ENCODE data around the gene SSTR3.
"Not testable (repeated sequence)": the region's sequence is repeated elsewhere in the genome, so short reads cannot be mapped to it uniquely, and the experiment has no call there.

Gene SSTR3

DNA sequence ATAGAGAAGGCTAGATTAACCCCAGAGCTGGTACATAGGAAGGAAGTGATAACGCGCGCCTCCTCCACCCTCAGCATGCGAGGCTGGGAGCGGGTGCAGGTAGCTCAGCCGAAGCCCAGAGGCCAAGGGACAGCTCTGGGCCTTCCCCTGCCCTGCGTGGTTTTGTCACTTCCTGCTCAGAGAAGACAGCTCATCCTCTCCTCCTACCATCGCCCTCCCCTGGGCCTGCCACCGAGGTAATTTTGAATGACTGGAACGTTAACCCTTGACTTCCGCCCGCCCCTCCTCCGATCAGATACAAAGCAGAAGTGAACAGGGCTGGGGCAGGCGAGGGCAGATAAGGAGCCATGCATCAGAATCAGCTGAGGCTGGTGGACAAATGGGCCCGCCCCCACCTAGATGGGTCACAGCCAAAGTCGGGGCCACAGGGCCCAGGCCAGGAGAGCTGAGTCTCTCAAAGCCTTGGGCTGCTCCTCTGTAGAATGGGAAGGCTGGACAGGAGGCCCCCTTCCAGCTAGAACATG is 30.2 kb upstream of the SSTR3 start:
- peak; percentile 78 for DNase-seq (ENCODE audit: low spot score)

DNA sequence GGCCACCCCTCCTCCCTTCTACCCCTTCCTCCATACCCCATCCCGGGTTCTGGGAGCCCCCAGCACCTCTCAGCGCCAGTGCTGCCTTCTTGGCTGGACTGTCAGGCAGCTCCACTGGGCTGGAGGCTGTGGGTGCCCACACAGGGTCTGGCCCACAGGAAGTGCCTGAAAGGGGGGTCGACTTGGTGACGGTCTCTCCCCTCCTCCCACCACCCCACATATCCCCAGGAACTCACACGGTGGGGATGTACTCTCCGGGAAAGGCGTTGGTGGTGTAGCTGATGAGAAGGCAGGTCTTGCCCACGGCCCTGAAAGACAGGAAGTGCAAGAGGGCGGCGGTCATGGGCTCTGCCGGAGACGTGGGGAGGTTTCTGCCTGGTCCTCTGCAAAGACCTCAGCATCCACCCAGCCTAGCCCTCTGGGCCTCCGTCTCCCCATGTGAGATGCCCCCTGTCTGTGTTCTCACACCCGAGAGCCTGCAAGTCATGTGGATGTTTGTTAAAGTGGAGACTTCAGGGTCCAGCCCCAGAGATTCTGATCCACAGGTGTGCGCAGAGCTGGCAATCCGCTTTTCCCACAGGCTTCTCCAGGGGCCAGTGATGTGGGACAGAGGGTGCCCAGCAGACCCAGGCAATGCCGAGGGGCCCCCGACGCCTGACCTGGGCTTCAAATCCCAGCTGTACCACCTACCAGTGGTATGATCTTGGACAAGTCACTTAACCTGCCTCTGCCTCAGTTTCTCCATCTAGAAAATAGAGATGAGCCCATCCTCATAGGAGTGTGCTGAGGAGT is 29.3 kb upstream of the SSTR3 start:
- no peak for DNase-seq (ENCODE audit: low spot score)

DNA sequence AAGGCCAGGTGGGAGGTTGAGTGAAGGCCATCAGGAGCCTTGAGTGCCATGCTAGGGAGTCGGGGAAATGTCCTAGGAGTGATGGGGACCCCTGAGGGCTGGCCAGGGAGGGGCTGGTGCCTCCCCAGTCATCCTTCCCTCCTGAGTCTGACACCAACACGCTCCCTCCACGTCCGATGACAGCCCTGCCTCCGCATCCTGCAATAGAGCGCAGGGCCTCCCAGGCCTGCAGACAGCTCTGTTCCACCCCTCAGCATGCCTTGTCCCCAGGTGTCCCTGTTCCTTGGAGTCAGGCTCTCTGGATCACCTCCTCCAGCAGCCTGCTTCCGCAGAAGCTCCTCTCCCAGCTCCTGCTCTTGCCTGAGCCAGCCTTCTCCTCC is 28.7 kb upstream of the SSTR3 start:
- no peak for DNase-seq (ENCODE audit: low spot score)

DNA sequence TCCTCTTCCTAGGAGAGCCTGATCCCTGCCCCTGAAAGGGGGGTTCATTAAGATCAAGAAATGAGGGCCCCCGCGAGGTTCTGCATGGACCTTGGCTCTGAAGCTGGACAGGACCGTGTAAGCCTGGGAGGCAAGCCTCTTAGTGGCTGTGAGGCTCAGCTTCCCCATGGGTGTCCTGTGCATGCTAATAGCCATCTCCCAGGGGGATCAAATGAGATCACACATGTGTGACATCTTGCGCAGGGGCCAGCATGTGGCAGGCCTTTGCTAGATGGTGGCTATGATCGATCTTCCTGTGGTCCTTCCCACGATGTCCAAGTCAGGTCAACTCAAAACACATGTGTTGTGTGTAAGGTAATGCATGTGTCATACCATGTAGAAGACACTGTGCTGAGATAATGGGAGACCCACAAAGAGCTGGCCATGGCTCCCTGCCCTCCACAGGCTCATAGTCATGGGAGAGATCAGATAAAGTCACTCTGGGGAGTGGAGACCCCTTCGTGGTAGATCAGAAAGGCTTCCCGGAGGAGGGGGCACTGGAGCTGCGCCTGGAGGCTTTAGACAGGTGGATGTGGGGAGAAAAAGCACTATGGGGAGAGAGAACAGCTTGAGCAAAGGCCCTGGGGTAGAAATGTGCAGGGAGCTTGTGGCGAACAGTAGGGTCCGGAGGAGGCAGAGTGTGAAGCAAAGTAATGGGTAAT is 28.1 kb upstream of the SSTR3 start:
- DNase-seq (ENCODE audit: low spot score), result no peak

GRCh38 chr22:37239336-37240239 is 27.3 kb upstream of the SSTR3 start:
- no peak for DNase-seq (ENCODE audit: low spot score)

DNA sequence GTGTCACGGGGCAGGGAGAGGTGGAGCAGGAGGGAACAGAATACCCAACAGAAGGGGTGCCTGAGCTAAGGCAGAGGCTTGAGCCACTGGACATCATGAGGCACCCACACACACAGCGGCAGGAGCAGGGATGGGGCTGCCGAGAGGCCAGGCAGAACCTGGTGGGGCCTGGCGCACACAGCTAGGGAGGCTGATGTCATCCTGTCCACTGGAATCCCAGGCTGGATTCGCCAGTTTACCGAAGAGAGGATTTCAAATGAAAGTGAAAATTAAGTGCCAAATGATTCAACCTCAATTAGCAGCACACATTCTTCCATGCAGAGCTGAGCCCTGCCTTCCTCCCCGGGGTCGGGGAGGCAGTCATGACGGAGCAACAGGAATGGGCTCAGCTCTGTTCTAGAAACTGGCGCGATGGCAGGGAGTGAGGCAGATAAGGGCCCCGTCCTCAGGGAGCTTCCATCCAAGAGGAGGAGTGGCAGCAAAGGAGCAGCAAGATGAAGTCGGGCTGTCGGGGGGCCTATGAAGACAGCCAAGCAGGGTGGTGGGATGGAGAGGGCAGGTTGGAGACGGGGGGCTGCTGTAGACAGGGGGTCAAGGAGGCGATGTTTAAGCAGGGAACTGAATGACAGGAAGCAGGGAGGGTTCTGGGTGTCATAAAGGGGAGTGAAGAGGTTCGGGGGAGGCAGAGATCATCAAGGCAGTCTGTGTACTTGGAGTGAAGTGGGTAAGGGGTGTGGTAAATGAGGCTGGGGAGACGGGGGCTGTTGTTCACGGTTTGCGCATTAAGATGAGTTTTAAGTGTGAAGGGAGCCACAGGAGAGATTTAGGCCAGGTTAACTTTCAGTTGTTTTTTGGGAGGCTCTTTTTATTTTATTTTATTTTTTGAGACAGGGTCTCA is 25.3 kb upstream of the SSTR3 start:
- peak; percentile 25 for DNase-seq (ENCODE audit: low spot score)

GRCh38 chr22:37235897-37236607 is 23.8 kb upstream of the SSTR3 start:
- DNase-seq (ENCODE audit: low spot score), result no peak

DNA sequence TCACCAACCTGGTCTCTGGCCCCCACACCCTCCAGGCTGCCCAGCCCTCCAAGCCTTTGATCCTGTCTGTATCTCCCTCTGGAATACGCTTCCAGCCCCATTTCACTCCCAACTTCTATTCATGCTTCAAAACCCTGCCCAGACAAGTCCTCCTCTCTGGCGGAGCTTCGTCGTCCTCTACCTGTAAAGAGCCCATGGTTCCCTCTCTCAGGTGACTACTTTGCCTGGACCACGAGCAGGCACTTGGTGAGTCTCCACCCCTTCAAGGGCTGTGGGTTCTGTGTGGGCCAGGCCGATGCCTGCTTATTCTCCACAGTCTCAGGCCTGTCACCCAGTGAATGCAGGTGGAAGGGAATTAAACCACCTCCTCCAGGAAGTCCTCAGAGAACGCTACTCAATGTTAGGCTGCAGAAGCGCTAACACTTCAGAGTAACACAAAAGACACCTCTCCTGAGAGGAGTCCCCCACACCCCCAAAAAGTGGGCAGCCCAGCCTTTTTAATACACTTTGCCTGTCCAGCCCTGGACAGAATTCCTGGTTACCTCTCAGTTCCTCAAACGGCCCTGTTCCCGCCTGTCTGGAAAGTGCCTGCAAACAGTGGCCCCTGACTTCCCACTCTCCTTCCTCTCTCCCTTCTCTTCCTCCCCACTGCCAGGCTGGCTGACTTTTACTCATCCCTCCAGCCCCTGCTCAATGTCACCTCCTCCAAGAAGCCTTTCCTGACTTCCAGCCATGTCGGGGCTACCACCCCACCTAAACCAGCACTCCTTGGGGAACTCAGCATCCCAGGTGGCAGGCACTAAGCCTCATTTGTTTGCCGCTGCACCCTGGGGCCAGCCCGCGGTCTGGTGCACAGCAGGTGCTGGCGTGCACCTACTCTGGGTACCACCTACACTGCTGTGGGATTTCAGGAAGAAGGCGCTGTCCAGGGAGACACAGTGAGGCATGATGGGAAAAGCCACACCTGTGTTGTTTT is 22.7 kb upstream of the SSTR3 start:
- no peak for DNase-seq (ENCODE audit: low spot score)

- DNase-seq (ENCODE audit: low spot score), result no peak
Measured at GRCh38 chr22:37233751-37234631, 21.7 kb upstream of the SSTR3 start.

GRCh38 chr22:37233371-37233750 is 21.1 kb upstream of the SSTR3 start:
- DNase-seq (ENCODE audit: low spot score), result not testable (repeated sequence)

- no peak for DNase-seq (ENCODE audit: low spot score)
Measured at GRCh38 chr22:37232140-37232998, 20.1 kb upstream of the SSTR3 start.

DNA sequence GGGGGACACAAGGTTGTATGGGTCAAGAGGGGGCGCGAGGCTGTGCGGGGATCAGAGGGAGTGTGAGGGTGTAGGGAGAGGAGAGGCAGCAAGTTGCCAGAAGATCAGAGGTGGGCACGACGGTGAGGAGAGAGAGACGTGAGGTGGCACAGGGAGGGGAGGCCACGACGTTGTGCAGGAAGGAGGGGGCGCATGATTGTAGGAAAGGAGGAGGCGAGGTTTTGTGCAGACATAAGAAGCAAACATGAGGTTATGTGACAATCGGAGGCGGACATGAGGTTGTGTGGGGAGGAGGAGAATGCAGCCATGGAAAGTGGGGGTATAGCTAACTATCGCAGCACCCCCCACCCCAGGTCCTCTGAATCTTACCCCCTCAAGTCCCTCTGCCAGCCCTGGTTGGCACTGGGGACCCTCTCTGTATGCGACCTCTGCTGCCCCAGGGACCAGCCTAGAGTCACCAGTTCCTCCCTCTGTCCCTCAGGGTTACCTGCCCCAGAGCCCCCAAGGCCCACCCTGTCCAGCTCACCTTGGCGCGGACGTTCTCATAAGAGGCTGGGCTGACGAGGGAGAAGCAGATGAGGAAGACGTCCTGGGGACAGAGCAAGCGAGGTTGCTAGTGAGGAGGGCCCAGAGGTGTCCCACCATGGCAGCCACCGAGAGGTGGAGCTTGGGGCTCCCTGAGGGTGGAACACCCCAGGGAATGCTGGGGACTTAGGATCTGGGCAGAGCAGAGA is 19.3 kb upstream of the SSTR3 start:
- no peak for DNase-seq (ENCODE audit: low spot score)

DNA sequence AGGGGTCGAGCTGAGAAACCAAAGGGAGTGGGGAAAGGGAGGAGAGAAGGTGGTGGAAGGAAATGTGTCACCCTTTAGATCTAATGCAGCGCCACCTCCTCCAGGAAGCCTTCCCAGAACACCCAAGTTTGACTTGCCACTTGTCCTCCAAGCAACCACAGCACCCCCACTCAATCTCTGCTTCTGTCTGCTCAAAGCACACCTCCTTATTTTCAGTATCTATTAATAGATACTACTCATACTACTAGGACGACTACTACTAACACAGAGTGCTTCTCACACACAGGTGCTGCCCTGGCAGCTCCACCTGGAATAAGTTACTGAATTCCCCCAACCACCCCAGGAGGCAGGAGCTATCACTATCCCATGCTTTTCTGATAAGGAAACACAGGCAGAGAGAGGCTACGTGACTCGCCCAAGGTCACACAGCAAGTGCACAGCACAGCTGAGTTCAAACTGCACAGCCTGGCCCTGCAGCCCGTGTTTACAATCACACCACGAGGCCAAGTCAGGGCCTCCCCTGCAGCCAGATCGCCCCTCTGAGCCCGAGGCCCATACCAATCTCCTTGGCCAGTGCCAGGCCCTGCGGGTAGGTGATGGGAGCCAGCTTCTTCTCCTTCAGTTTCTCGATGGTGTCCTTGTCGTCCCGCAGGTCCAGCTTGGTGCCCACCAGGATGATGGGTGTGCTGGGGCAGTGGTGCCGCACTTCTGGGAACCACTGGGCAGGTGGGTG is 18.6 kb upstream of the SSTR3 start:
- DNase-seq (ENCODE audit: low spot score), result no peak

DNA sequence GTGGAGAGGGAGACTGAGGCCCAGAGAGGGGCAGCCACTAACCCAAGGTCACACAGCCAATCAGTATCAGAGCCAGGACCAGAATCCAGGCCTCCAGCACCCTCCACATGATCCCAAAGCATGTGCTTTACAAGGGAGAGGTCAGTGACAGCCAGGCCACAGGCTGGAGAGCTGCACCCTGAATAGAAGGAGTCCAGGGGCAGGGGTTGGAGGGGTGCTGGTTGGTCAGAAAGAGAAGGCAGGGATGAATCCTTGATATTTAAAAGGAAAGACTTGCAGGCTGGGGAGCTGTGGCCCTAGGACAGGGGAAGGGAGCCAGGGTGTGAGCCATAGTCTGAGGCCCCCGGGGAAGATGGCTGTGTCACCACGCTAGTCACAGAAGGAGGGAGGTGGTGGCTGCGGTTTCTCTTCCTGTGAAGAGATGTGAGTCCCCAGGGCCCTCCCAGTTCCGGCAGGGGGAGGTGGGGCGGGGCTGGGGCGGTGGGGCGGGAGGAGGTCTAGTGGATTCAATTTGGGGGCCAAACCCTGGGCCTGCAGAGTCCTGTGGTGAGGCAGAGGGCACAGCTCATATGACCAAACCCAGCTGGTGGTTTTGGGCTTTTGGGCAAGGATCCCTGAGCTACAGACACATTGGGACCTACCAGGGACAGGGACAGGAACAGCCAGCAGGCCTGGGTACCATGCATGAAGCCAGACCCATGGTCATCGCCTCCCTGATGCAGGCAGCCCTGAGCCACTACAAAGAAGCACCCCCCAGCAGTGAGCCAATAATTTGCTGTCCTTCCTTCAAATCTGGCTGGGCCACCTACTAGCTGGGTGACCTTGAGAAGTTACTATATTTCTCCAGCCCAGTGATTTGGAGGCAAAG is 17.8 kb upstream of the SSTR3 start:
- peak; percentile 43 for DNase-seq (ENCODE audit: low spot score)
